Neural cell (in vitro differentiated cells): Measurements from ENCODE around the gene SYTL5.

Experiments
- EP300 ChIP-seq: fragments of 450-650 bp; conservative IDR thresholded peaks from 2 replicates; pipeline ENCODE4 v1.6.1; 2014; ENCODE audit warnings: antibody characterized with exemption, mild to moderate bottlenecking, moderate library complexity; ENCODE audit not compliant: poor library complexity, severe bottlenecking
- EZH2 ChIP-seq: fragments of 200-600, 300-800 bp; shearing (Covaris generic), sonication (generic); IDR thresholded peaks from 2 replicates; pipeline ENCODE4 v1.6.1; 2014; ENCODE audit warnings: antibody characterized with exemption, low read length, borderline replicate concordance, mild to moderate bottlenecking; ENCODE audit not compliant: insufficient read depth, poor library complexity, severe bottlenecking
- MXI1 ChIP-seq: fragments of 450-650 bp; conservative IDR thresholded peaks from 2 replicates; pipeline ENCODE4 v1.6.1; 2014; ENCODE audit warnings: antibody characterized with exemption, mild to moderate bottlenecking; ENCODE audit not compliant: poor library complexity, severe bottlenecking
- POLR2AphosphoS5 ChIP-seq: IDR thresholded peaks from 2 replicates; pipeline ENCODE4 v1.6.1; 2012
- RAD21 ChIP-seq: fragments of 450-650 bp; conservative IDR thresholded peaks from 2 replicates; pipeline ENCODE4 v1.6.1; 2014; ENCODE audit warnings: antibody characterized with exemption, mild to moderate bottlenecking, moderate library complexity
- SMC3 ChIP-seq: fragments of 450-650 bp; conservative IDR thresholded peaks from 2 replicates; pipeline ENCODE4 v1.6.1; 2014; ENCODE audit warnings: antibody characterized with exemption, mild to moderate bottlenecking, moderate library complexity; ENCODE audit not compliant: poor library complexity
- TAF1 ChIP-seq: IDR thresholded peaks from 2 replicates; pipeline ENCODE4 v1.6.1; 2012; ENCODE audit warnings: low read depth
- TF ChIP-seq, protein P1 (sequence below): fragments of 450-650 bp; IDR thresholded peaks from 2 replicates; pipeline ENCODE4 v1.5.1; 2014; ENCODE audit warnings: antibody characterized with exemption, mild to moderate bottlenecking, moderate library complexity; ENCODE audit not compliant: poor library complexity, severe bottlenecking
- TF ChIP-seq, protein P2 (sequence below): IDR thresholded peaks from 2 replicates; pipeline ENCODE4 v1.6.1; 2012; ENCODE audit warnings: borderline replicate concordance

DNA sequence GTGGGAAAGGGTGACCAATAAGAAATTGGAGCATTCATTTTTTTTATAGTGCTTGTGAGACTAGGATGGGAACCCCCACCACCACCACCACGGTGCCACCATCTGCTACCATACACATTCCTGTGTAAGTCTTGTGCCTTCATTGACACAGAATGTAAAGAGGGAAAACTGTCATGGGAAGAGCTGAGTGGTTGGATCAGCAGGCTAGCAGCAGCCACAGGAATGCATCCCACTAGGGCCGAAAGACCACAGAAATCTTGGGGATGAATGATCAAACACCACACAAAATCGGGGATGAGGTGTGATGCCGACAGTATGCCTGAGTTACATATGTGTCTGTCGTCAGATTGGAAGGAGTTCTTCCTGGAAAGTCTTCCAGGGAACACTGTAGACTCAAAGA is 145.1 kb downstream of the SYTL5 start:
- TF ChIP-seq MXI1 (no peak), TAF1 (no peak), EZH2 (no peak), POLR2AphosphoS5 (no peak), SMC3 (no peak), RAD21 (no peak), EP300 (no peak)
- TF ChIP-seq, protein P1, sequence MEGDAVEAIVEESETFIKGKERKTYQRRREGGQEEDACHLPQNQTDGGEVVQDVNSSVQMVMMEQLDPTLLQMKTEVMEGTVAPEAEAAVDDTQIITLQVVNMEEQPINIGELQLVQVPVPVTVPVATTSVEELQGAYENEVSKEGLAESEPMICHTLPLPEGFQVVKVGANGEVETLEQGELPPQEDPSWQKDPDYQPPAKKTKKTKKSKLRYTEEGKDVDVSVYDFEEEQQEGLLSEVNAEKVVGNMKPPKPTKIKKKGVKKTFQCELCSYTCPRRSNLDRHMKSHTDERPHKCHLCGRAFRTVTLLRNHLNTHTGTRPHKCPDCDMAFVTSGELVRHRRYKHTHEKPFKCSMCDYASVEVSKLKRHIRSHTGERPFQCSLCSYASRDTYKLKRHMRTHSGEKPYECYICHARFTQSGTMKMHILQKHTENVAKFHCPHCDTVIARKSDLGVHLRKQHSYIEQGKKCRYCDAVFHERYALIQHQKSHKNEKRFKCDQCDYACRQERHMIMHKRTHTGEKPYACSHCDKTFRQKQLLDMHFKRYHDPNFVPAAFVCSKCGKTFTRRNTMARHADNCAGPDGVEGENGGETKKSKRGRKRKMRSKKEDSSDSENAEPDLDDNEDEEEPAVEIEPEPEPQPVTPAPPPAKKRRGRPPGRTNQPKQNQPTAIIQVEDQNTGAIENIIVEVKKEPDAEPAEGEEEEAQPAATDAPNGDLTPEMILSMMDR = no peak
- TF ChIP-seq, protein P2, sequence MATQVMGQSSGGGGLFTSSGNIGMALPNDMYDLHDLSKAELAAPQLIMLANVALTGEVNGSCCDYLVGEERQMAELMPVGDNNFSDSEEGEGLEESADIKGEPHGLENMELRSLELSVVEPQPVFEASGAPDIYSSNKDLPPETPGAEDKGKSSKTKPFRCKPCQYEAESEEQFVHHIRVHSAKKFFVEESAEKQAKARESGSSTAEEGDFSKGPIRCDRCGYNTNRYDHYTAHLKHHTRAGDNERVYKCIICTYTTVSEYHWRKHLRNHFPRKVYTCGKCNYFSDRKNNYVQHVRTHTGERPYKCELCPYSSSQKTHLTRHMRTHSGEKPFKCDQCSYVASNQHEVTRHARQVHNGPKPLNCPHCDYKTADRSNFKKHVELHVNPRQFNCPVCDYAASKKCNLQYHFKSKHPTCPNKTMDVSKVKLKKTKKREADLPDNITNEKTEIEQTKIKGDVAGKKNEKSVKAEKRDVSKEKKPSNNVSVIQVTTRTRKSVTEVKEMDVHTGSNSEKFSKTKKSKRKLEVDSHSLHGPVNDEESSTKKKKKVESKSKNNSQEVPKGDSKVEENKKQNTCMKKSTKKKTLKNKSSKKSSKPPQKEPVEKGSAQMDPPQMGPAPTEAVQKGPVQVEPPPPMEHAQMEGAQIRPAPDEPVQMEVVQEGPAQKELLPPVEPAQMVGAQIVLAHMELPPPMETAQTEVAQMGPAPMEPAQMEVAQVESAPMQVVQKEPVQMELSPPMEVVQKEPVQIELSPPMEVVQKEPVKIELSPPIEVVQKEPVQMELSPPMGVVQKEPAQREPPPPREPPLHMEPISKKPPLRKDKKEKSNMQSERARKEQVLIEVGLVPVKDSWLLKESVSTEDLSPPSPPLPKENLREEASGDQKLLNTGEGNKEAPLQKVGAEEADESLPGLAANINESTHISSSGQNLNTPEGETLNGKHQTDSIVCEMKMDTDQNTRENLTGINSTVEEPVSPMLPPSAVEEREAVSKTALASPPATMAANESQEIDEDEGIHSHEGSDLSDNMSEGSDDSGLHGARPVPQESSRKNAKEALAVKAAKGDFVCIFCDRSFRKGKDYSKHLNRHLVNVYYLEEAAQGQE = no peak
